ENCODE data around the gene PSME4. TPM values are rescaled to one million over a fixed set of nuclear protein-coding genes. Genes with fewer than 3 reads are reported as not detected.

PSME4 gene
- total and polyA plus RNA-seq, 2 of the 13 experiments (the other 11 are each of a cell fraction or from before 2014, with no cell fraction given), result 52.1 to 77.8 TPM

- TF ChIP-seq THYN1 (CRISPR knock-in tag; IDR thresholded peaks at IDR 0.05; ENCODE audit: borderline replicate concordance, low read depth) (no peak; the same call in 1 of the 2 replicates), GATAD2A (CRISPR knock-in tag; IDR thresholded peaks at IDR 0.05) (peak; percentile 99), ZMYM4 (CRISPR knock-in tag; IDR thresholded peaks at IDR 0.05) (peak; percentile 46), ZNF615 (CRISPR knock-in tag; IDR thresholded peaks at IDR 0.05; ENCODE audit: borderline replicate concordance) (no peak; the same call in 1 of the 2 replicates), PRDM4 (CRISPR knock-in tag; IDR thresholded peaks at IDR 0.05; ENCODE audit: borderline replicate concordance) (no peak), SNAPC4 (CRISPR knock-in tag; IDR thresholded peaks at IDR 0.05) (peak; percentile 89), ZBTB40 (IDR thresholded peaks at IDR 0.05) (no peak), ZBTB40 (CRISPR knock-in tag; IDR thresholded peaks at IDR 0.05) (no peak; the same call in 1 of the 2 replicates), ZNF549 (CRISPR knock-in tag; IDR thresholded peaks at IDR 0.05) (no peak)
Observed at GRCh38 chr2:53826587-53827397, 144.0 kb downstream of the PSME4 start (continued).

Measured in HepG2 (cell line).